Right forelimb (tissue), 1 donor: ENCODE measurements around the gene TXN.
A peak's percentile ranks its signal among the peaks of the same experiment; 100 is the strongest.
"Not testable (repeated sequence)": the region's sequence is repeated elsewhere in the genome, so short reads cannot be mapped to it uniquely, and the experiment has no call there.

ENCODE experiments used
- DNase-seq: peaks from one replicate; pipeline ENCODE4 v3.0.0-alpha.2; 2018

TXN gene

GRCh38 chr9:110257097-110257841 lies 962 bp upstream of the TXN start:
- DNase-seq = no peak

- DNase-seq = peak; percentile 72
These were observed 586 bp downstream of the TXN start for GRCh38 chr9:110255463-110256379.

GRCh38 chr9:110255034-110255462 lies 1.3 kb downstream of the TXN start:
- DNase-seq = no peak

- DNase-seq = no peak
These were observed 1.8 kb downstream of the TXN start for GRCh38 chr9:110254500-110254899.

GRCh38 chr9:110252509-110253139 lies 3.7 kb downstream of the TXN start:
- DNase-seq = no peak

GRCh38 chr9:110251770-110252169 lies 4.5 kb downstream of the TXN start:
- not testable (repeated sequence) for DNase-seq

- DNase-seq = no peak
These were observed 5.1 kb downstream of the TXN start for GRCh38 chr9:110251212-110251611.

- DNase-seq = no peak
These were observed 6.7 kb downstream of the TXN start for GRCh38 chr9:110249603-110250002.

- no peak for DNase-seq
These were observed 7.9 kb downstream of the TXN start for GRCh38 chr9:110248361-110248760.

GRCh38 chr9:110246214-110246613 lies 10.1 kb downstream of the TXN start:
- no peak for DNase-seq

GRCh38 chr9:110244616-110245015 lies 11.7 kb downstream of the TXN start:
- no peak for DNase-seq

GRCh38 chr9:110241858-110242321 lies 14.4 kb downstream of the TXN start:
- no peak for DNase-seq

GRCh38 chr9:110241260-110241857 lies 14.9 kb downstream of the TXN start:
- no peak for DNase-seq

GRCh38 chr9:110240198-110240597 lies 16.1 kb downstream of the TXN start:
- no peak for DNase-seq

GRCh38 chr9:110228321-110228720 lies 28.0 kb downstream of the TXN start:
- no peak for DNase-seq

GRCh38 chr9:110224583-110224982 lies 31.7 kb downstream of the TXN start:
- DNase-seq = no peak

GRCh38 chr9:110220809-110221208 lies 35.5 kb downstream of the TXN start:
- DNase-seq = no peak

- no peak for DNase-seq
These were observed 38.6 kb downstream of the TXN start for GRCh38 chr9:110217656-110218099.

- DNase-seq = no peak
These were observed 41.5 kb downstream of the TXN start for GRCh38 chr9:110214586-110215355.

- no peak for DNase-seq
These were observed 42.2 kb downstream of the TXN start for GRCh38 chr9:110214090-110214489.

- DNase-seq = no peak
These were observed 42.8 kb downstream of the TXN start for GRCh38 chr9:110213413-110214044.

GRCh38 chr9:110208031-110208430 lies 48.3 kb downstream of the TXN start, which contains the start of gene C9orf152:
TSS of gene C9orf152 (minus strand) at chr9:110208159. CDS start at chr9:110207579, 580 bp downstream.
- DNase-seq = no peak
